ENCODE results near the gene REX1BD.
"Not testable (repeated sequence)": the region's sequence is repeated elsewhere in the genome, so short reads cannot be mapped to it uniquely, and the experiment has no call there.

Gene REX1BD

DNA sequence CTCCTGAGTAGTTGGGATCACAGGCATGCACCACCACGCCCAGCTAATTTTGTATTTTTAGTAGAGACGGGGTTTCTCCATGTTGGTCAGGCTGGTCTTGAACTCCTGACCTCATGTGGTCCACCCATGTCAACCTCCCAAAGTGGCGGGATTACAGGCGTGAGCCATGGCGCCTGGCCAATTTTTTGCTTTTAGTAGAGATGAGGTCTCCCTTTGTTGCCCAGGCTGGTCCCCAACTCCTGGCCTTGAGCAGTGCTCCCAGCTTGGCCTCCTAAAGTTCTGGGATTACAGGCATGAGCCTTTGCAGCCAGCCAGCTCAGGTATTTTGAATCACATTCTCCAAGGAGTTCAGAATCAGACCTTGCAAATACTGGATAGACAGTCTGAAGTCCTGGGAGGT lies 4.1 kb downstream of the REX1BD start:
- H3K4me1 ChIP-seq (ENCODE audit: control insufficient read depth, insufficient read depth, low read length, poor library complexity, severe bottlenecking): peaks cover 27% of the 10 kb centered on the region
- not testable (repeated sequence) for H3K9me3 ChIP-seq (ENCODE audit: control insufficient read depth, low read length); DNase-seq

DNA sequence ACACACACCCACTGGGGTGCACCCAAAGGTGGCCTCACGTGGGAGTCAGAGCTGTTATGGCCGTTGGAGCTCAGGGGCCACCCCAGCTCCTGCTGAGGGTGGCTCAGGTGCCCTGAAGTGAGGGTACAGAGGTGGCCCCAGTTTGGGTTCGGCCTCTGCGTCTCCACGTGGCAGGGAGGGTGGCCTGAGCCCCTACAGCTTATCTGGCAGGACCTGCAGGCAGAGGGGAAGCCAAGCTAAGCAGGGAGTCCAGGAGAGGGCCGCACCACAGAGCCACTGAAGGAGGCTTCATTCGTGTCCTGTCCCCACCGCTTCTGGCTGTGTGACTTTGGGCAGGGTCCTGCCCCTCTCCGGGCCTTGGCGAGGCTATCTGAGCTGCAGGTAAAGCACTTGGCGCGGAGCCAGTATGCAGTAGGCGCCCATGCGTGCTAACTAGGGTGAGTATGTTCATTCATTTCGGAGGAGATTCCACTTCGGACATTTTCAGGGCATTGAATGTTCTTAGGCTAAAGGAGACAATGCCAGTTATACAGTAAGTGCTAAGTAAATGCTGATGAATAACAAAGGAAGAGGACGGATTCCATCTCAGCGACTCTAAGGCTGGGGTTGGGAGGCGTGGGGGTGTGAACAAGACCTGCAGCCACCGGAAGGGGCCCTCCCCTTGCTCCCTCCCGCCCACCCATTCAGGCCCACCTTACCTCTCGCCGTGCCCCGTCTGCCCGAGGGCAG lies 4.9 kb downstream of the REX1BD start:
- no peak overlapping the region for H3K4me3 ChIP-seq (ENCODE audit: insufficient read depth, low read depth, low read length, poor library complexity, severe bottlenecking)
- no peak for DNase-seq
- no peak overlapping the region for H3K27ac ChIP-seq (ENCODE audit: insufficient read depth, low read length, poor library complexity, severe bottlenecking)
- H3K4me1 ChIP-seq (ENCODE audit: control insufficient read depth, insufficient read depth, low read length, poor library complexity, severe bottlenecking): peaks cover 27% of the 10 kb centered on the region
- H3K27me3 ChIP-seq (replicated peaks; ENCODE audit: control insufficient read depth, insufficient read depth, low read length, poor library complexity, severe bottlenecking): no peaks in the 10 kb centered on the region
- no peaks in the 10 kb centered on the region for H3K9me3 ChIP-seq (ENCODE audit: control insufficient read depth, low read length)
- no peaks in the 10 kb centered on the region for H3K36me3 ChIP-seq (ENCODE audit: control insufficient read depth, insufficient read depth, low read length)

More for the DNA sequence above, 4.1 kb downstream of the REX1BD start:
- H3K27me3 ChIP-seq (replicated peaks; ENCODE audit: control insufficient read depth, insufficient read depth, low read length, poor library complexity, severe bottlenecking); H3K27ac ChIP-seq (ENCODE audit: insufficient read depth, low read length, poor library complexity, severe bottlenecking); H3K4me3 ChIP-seq (ENCODE audit: insufficient read depth, low read depth, low read length, poor library complexity, severe bottlenecking); H3K36me3 ChIP-seq (ENCODE audit: control insufficient read depth, insufficient read depth, low read length): not testable (repeated sequence)

DNA sequence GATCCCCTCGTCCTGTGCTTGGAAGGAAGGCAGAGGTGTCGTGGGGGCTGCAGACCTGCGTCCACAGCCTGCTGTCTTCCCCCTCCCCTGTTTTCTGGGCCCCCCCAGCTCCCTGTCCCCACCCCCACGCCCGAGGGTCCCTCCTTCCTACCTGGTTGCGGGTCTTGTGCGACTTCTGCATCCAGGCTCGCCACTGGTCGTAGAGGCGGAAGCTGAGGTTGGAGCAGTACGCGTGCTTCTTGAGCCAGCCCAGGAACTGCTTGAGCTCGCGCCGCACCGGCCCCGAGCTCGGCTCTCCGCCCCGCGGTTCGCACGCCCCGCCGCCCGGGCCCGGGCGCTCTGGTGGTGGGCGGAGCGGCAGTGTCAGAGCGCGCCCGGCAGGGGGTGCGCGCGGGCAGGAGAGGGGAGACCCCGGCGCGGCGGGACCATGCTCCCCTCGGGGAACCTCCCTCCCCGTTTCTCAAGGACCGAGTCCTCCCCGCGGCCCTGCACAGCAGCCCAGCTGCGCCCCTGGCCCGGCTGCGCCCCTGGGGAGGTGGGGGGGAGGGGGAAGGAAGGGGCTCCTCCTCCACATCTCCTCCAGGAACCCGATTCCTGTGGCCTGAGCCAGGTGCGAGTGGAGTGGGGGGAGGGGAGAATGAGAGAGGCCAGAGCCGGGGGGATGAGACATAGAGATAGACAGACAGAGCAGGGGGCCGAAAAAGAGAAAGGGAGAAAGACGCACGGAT lies 5.7 kb downstream of the REX1BD start:
- DNase-seq: peak; percentile 58 to 65 (median 59)
- Histone ChIP-seq H3K27ac (ENCODE audit: insufficient read depth, low read length, poor library complexity, severe bottlenecking) (peak overlapping the region; percentile 27), H3K4me3 (ENCODE audit: insufficient read depth, low read depth, low read length, poor library complexity, severe bottlenecking) (peak overlapping the region; percentile 59), H3K36me3 (ENCODE audit: control insufficient read depth, insufficient read depth, low read length) (no peaks in the 10 kb centered on the region), H3K27me3 (replicated peaks; ENCODE audit: control insufficient read depth, insufficient read depth, low read length, poor library complexity, severe bottlenecking) (no peaks in the 10 kb centered on the region), H3K4me1 (ENCODE audit: control insufficient read depth, insufficient read depth, low read length, poor library complexity, severe bottlenecking) (peaks cover 24% of the 10 kb centered on the region), H3K9me3 (ENCODE audit: control insufficient read depth, low read length) (no peaks in the 10 kb centered on the region)

DNA sequence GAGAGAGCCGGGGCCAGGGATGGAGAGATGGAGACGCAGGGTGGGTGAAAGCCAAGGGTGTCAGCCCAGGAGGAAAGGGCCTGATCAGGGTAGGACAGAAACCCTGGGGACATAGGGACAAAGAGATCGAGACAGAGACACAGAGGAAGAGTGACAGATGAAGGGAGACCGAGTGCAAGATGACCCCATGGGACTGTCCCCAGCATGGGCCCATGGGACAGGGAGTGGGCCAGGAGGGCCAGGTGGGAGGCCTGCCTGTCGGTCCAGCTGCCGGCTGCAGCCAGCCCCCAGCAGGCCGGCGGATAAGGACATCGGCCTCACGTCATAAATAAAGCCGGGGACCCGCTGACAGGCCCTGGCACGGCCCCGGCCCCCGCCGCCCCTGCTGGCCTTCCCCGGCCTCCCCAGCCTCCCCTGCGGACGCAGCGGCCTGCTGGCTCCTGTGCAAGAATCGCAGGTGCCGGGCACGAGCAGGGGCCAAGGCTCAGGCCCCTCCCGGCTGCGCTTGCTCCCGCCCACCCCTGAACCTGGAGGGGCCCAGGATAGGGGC lies 6.3 kb downstream of the REX1BD start:
- Histone ChIP-seq H3K4me1 (ENCODE audit: control insufficient read depth, insufficient read depth, low read length, poor library complexity, severe bottlenecking) (peaks cover 18% of the 10 kb centered on the region), H3K4me3 (ENCODE audit: insufficient read depth, low read depth, low read length, poor library complexity, severe bottlenecking) (peak overlapping the region; percentile 59), H3K36me3 (ENCODE audit: control insufficient read depth, insufficient read depth, low read length) (no peaks in the 10 kb centered on the region), H3K27ac (ENCODE audit: insufficient read depth, low read length, poor library complexity, severe bottlenecking) (peak overlapping the region; percentile 27), H3K27me3 (replicated peaks; ENCODE audit: control insufficient read depth, insufficient read depth, low read length, poor library complexity, severe bottlenecking) (no peaks in the 10 kb centered on the region), H3K9me3 (ENCODE audit: control insufficient read depth, low read length) (no peaks in the 10 kb centered on the region)
- DNase-seq: no peak

DNA sequence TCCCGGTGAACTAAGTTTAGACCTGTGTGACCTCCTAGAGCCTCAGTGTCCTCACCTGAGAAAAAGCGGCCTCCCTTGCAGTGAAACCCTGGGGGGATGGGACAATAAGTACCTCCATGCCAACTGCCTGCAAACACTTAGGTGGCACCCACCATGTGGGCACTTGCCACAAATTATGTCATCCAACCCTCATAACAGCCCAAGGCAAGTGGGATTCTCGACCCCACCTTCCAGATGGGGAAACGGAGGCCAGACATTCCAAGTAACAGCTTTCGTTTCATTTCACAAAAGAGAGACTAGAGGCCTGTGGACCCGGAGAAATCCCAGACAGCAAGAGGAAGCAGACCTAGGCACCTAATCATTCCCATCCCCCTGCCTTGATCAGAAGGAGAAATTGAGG lies 6.9 kb downstream of the REX1BD start:
- H3K27ac ChIP-seq (ENCODE audit: insufficient read depth, low read length, poor library complexity, severe bottlenecking): no peak overlapping the region
- peaks cover 12% of the 10 kb centered on the region for H3K4me1 ChIP-seq (ENCODE audit: control insufficient read depth, insufficient read depth, low read length, poor library complexity, severe bottlenecking)
- H3K27me3 ChIP-seq (replicated peaks; ENCODE audit: control insufficient read depth, insufficient read depth, low read length, poor library complexity, severe bottlenecking): no peaks in the 10 kb centered on the region
- H3K9me3 ChIP-seq (ENCODE audit: control insufficient read depth, low read length): no peaks in the 10 kb centered on the region
- no peak for DNase-seq
- H3K4me3 ChIP-seq (ENCODE audit: insufficient read depth, low read depth, low read length, poor library complexity, severe bottlenecking): no peak overlapping the region
- H3K36me3 ChIP-seq (ENCODE audit: control insufficient read depth, insufficient read depth, low read length): no peaks in the 10 kb centered on the region

DNA sequence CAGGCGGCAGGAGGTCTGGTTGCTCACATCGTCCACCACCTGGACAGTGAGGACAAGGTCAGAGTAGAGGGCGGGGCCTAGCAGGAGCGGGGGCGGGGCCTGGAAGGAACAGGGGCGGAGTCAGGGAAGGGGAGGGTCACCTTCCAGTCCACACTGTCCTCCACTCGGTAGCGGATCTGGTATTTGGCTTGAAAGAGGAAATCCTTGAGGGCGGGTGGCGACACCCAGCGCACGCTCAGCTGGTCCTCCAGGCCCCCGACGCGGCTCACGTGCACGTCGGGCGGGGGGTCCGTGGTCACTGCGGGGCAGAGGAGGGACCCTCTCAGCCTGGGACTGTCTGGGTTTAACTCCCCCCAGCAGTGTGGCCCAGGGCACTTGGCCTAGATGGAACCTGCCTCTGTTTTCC lies 8.2 kb downstream of the REX1BD start:
- no peak overlapping the region for H3K4me3 ChIP-seq (ENCODE audit: insufficient read depth, low read depth, low read length, poor library complexity, severe bottlenecking)

DNA sequence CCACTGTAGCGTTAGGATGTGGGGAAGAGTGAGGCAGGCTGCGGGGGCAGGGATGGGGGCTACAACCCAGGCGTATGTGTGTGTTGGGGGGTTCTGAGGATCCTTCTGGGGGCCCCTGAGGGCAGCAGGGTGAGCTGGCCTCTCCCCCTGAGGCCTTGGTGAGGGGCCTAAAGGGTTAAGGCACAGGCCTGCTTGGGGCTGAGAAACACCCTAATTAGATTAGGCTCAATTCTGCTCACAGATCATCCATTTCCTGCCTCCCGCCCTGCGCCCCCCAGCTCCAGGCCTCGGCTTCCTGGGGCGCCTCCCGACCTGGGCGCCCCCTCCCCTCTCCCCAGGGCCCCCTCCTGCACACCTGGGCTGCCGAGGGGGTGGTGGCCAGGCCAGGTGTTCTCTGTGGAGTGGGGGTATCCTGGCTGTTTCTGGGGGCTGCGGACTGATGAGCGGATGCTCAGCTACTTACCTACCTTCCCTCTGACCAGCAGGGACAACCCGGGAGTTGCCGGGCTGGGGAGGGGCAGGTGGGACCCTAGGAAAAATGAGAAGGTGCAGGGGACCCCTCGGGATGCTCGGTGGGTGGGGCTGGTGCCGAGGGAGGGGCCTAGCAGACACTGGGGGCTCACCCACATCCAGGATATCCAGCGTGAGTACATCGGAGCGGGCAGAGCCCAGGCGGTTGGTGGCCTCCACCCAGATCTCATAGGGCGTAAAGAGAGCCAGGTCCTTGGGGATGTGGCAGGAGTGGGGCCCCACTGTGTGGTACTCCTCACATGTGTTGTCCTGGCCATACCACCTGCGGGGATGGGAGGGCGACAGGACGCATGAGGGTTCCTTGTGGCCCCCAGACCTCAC lies 9.4 kb downstream of the REX1BD start:
- Histone ChIP-seq H3K36me3 (ENCODE audit: control insufficient read depth, insufficient read depth, low read length) (no peaks in the 10 kb centered on the region), H3K27me3 (replicated peaks; ENCODE audit: control insufficient read depth, insufficient read depth, low read length, poor library complexity, severe bottlenecking) (peaks cover 4% of the 10 kb centered on the region), H3K27ac (ENCODE audit: insufficient read depth, low read length, poor library complexity, severe bottlenecking) (no peak overlapping the region), H3K4me3 (ENCODE audit: insufficient read depth, low read depth, low read length, poor library complexity, severe bottlenecking) (no peak overlapping the region), H3K4me1 (ENCODE audit: control insufficient read depth, insufficient read depth, low read length, poor library complexity, severe bottlenecking) (peaks cover 12% of the 10 kb centered on the region), H3K9me3 (ENCODE audit: control insufficient read depth, low read length) (no peaks in the 10 kb centered on the region)
- DNase-seq: no peak

More for the DNA sequence above, 8.2 kb downstream of the REX1BD start:
- no peak for DNase-seq
- no peaks in the 10 kb centered on the region for H3K27me3 ChIP-seq (replicated peaks; ENCODE audit: control insufficient read depth, insufficient read depth, low read length, poor library complexity, severe bottlenecking)
- H3K36me3 ChIP-seq (ENCODE audit: control insufficient read depth, insufficient read depth, low read length): no peaks in the 10 kb centered on the region
- H3K4me1 ChIP-seq (ENCODE audit: control insufficient read depth, insufficient read depth, low read length, poor library complexity, severe bottlenecking): peaks cover 12% of the 10 kb centered on the region
- no peaks in the 10 kb centered on the region for H3K9me3 ChIP-seq (ENCODE audit: control insufficient read depth, low read length)
- no peak overlapping the region for H3K27ac ChIP-seq (ENCODE audit: insufficient read depth, low read length, poor library complexity, severe bottlenecking)

DNA sequence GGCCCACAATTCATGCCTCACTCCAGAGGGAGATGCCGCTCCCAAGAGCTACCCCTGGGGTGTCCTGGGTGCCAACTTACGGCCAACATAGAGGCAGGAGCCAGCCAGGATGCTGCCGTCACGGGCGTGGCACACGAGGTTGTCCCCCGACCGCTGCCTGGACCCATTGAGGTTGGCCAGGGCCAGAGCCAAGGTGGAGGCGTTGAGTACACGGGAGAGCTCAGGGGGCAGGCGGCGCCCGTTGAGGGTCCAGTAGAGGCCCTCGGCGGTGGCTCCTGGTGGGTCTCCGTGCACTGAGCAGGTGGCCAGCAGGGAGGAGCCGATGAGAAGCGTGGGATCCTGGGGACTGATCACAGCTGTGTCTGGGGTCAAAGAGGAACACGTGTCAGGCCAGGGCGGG lies 10.9 kb downstream of the REX1BD start:
- Histone ChIP-seq H3K27me3 (replicated peaks; ENCODE audit: control insufficient read depth, insufficient read depth, low read length, poor library complexity, severe bottlenecking) (peaks cover 17% of the 10 kb centered on the region), H3K4me1 (ENCODE audit: control insufficient read depth, insufficient read depth, low read length, poor library complexity, severe bottlenecking) (peaks cover 12% of the 10 kb centered on the region), H3K36me3 (ENCODE audit: control insufficient read depth, insufficient read depth, low read length) (no peaks in the 10 kb centered on the region), H3K9me3 (ENCODE audit: control insufficient read depth, low read length) (no peaks in the 10 kb centered on the region), H3K27ac (ENCODE audit: insufficient read depth, low read length, poor library complexity, severe bottlenecking) (no peak overlapping the region), H3K4me3 (ENCODE audit: insufficient read depth, low read depth, low read length, poor library complexity, severe bottlenecking) (no peak overlapping the region)
- DNase-seq: no peak

DNA sequence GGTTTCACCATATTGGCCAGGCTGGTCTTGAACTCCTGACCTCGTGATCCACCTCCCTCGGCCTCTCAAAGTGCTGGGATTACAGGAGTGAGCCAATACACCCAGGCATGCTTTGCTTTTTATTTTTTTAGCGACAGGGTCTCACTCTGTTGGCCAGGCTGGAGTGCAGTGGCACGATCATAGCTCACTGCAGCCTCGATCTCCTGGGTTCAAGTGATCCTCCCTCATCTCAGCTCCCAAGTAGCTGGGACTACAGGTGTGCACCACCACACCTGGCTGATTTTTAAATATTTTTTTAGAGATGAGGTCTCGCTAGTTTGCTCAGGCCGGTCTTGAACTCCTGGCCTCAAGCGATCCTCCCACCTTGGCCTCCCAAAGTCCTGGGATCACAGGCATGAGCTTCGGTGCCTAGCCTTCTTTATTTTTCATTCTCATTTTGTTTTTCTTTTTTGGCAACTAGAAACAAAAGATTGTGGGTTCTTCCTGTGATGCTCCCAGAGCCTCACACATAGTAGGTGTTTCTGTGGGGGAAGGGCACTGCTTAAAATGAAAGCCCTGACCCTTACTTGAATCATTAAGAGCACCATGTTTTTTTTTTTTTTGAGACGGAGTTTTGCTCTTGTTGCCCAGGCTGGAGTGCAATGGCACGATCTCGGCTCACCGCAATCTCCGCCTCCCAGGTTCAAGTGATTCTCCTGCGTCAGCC lies 12.2 kb downstream of the REX1BD start:
- H3K4me3 ChIP-seq (ENCODE audit: insufficient read depth, low read depth, low read length, poor library complexity, severe bottlenecking); H3K36me3 ChIP-seq (ENCODE audit: control insufficient read depth, insufficient read depth, low read length); DNase-seq; H3K27ac ChIP-seq (ENCODE audit: insufficient read depth, low read length, poor library complexity, severe bottlenecking); H3K9me3 ChIP-seq (ENCODE audit: control insufficient read depth, low read length): not testable (repeated sequence)
- Histone ChIP-seq H3K4me1 (ENCODE audit: control insufficient read depth, insufficient read depth, low read length, poor library complexity, severe bottlenecking) (peaks cover 11% of the 10 kb centered on the region), H3K27me3 (replicated peaks; ENCODE audit: control insufficient read depth, insufficient read depth, low read length, poor library complexity, severe bottlenecking) (peaks cover 31% of the 10 kb centered on the region)
